SK-N-MC (cell line): ENCODE data around the gene SLC12A3.

Experiments
- EZH2 ChIP-seq: fragments of 200-600 bp; sonication (generic); IDR thresholded peaks from one replicate; pipeline ENCODE4 v1.6.1; 2017; ENCODE audit warnings: antibody characterized with exemption
- POLR2AphosphoS5 ChIP-seq: IDR thresholded peaks from 2 replicates; pipeline ENCODE4 v1.6.1; 2012; ENCODE audit warnings: mild to moderate bottlenecking, low read depth, low read length, borderline replicate concordance

DNA sequence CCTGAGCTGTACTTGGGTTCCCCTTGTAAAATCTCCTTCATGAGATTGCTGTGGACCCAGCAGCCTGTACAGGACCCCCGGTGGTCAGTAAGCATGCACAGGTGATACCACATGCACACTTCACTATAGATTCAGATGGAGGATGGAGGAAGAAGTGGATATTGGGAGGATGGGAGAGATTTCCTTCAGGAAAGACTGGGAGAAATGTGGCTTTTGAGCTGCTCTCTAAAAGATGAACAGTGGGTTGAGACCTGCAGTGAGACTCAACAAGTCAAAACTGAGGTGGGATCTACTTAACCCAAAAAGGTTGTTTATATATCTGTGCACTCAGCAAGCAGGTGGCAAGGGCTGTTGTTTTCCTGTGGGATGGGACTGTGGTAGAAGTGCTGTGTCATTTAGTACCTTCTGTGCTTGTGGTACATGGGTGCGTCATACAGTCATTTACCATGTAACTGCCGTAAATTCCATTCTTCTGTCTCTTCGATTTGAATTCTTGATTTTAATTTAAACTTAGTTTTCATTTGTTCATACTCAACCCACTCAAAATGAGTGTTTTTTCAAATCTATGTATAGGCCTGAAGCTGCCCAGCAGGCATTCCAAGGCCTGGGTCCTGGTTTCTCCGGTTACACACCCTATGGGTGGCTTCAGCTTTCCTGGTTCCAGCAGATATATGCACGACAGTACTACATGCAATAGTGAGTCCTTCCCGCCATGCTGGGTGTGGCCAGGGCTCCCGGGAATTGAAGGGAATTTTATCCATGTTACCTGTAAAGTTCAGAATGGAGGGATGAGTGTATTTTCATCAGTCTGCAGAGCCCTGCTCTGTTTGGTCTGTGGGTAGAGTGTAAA is 73.9 kb downstream of the SLC12A3 start:
- TF ChIP-seq POLR2AphosphoS5 (no peak), EZH2 (no peak)
